ENCODE measurements around the gene GADD45A. TPM values are rescaled to one million over a fixed set of nuclear protein-coding genes. Genes with fewer than 3 reads are reported as not detected.

GADD45A gene
- polyA plus RNA-seq, 2 of the 4 experiments (the other 2 are of a cell fraction): 36.0 to 44.7 TPM

- Histone ChIP-seq H3K9me3 (no peaks in the 10 kb centered on the region), H3K4me2 (peak overlapping the region; percentile 98), H3K4me1 (peaks cover 27% of the 10 kb centered on the region), H3K4me3 (peak overlapping the region; percentile 80; the same call in 2 of the 3 replicates), H3K27ac (peak overlapping the region; percentile 25 to 62; a peak in 4 of 6 replicates)
- ChIA-PET CTCF (interaction anchor here (1.7 to 4.6 kb wide), 2 partner anchors 72 to 127 kb away, joined by 3 to 25 read pairs; no protein-coding TSS in a partner anchor), POLR2A (interaction anchor here (1.1 kb wide), 2 partner anchors 71 to 119 kb away, joined by 3 to 5 read pairs; no protein-coding TSS in a partner anchor)
- ATAC-seq (no peak), DNase-seq (ENCODE audit: low read depth in 1 of 2, low spot score in 1 of 2) (no peak), FAIRE-seq (no peak)
- WGBS (ENCODE audit: missing lambda C conversion rate): 94% methylated on average over 3 of the region's 3 CpGs
- TF ChIP-seq FOSL2 (IDR thresholded peaks at IDR 0.05) (no peak), FOSL2 (CRISPR knock-in tag; IDR thresholded peaks at IDR 0.05) (no peak), HEYL (CRISPR knock-in tag; IDR thresholded peaks at IDR 0.05) (no peak), MAFK (IDR thresholded peaks at IDR 0.05; ENCODE audit: partially characterized antibody) (no peak), TP53 (CRISPR knock-in tag; IDR thresholded peaks at IDR 0.05) (peak; percentile 44; the same call in 1 of the 2 replicates)
These were observed 3.7 kb downstream of the GADD45A start for GRCh38 chr1:67688526-67689219.

DNA sequence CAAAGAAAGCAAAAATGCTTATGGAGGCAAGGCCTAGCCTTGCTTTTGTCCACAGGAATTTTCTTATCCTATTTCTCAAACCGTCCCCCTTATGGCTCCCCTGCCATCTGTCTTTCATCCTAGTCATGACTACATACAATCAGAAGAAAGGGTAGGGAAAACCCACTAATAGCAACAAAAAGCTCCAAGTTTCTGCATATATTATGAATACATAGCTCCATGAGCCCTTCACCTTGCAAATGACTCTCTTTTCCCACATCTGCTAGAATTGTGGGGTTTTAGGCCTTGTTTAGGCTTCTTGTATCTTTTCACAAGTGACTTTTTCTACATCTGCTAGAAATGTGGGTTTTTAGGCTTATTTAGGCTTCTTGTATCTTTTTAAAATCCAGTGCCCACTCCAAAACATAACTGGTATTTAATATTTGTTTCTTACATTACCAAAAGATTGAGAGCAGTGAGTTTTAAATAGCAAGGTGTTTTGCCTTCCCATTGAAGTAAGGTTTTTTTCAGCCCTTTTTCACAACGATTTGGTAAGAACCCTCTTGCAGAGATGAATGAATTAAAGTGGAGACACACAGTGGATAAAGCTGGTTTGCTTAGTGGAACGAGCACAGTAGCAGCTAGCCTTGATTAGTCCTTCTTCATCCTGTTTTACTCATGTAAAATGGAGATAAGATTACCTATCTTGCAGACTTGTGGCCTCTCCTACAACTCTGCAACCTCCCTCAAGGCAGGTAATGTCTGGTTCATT is 4.4 kb downstream of the GADD45A start:
- WGBS (ENCODE audit: missing lambda C conversion rate): 66% methylated on average over 3 of the region's 3 CpGs
- no peak for FAIRE-seq
- no peak for DNase-seq (ENCODE audit: low read depth in 1 of 2, low spot score in 1 of 2)
- TF ChIP-seq, protein P1, sequence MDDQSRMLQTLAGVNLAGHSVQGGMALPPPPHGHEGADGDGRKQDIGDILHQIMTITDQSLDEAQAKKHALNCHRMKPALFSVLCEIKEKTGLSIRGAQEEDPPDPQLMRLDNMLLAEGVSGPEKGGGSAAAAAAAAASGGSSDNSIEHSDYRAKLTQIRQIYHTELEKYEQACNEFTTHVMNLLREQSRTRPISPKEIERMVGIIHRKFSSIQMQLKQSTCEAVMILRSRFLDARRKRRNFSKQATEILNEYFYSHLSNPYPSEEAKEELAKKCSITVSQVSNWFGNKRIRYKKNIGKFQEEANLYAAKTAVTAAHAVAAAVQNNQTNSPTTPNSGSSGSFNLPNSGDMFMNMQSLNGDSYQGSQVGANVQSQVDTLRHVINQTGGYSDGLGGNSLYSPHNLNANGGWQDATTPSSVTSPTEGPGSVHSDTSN (IDR thresholded peaks at IDR 0.05): no peak
- TF ChIP-seq KDM1A (IDR thresholded peaks at IDR 0.05; ENCODE audit: low read depth) (no peak), FOSB (CRISPR knock-in tag; IDR thresholded peaks at IDR 0.05) (no peak), RFX5 (IDR thresholded peaks at IDR 0.05) (no peak), RNF2 (IDR thresholded peaks at IDR 0.05; ENCODE audit: borderline replicate concordance, low read depth) (no peak), MAFK (IDR thresholded peaks at IDR 0.05; ENCODE audit: partially characterized antibody) (no peak), ZFP36 (IDR thresholded peaks at IDR 0.05; ENCODE audit: borderline replicate concordance, partially characterized antibody) (no peak), CHD2 (IDR thresholded peaks at IDR 0.05; ENCODE audit: low read length, partially characterized antibody) (no peak), JUN (IDR thresholded peaks at IDR 0.05) (no peak), ESRRA (IDR thresholded peaks at IDR 0.05; ENCODE audit: borderline replicate concordance, low read length) (no peak), PHF8 (IDR thresholded peaks at IDR 0.05; ENCODE audit: borderline replicate concordance, low read depth) (no peak), SMC3 (IDR thresholded peaks at IDR 0.05) (no peak)
- TF ChIP-seq, protein P2, sequence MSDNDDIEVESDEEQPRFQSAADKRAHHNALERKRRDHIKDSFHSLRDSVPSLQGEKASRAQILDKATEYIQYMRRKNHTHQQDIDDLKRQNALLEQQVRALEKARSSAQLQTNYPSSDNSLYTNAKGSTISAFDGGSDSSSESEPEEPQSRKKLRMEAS (IDR thresholded peaks at IDR 0.05): no peak
- TF ChIP-seq, protein P3, sequence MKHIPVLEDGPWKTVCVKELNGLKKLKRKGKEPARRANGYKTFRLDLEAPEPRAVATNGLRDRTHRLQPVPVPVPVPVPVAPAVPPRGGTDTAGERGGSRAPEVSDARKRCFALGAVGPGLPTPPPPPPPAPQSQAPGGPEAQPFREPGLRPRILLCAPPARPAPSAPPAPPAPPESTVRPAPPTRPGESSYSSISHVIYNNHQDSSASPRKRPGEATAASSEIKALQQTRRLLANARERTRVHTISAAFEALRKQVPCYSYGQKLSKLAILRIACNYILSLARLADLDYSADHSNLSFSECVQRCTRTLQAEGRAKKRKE (CRISPR knock-in tag; IDR thresholded peaks at IDR 0.05; ENCODE audit: low read depth): no peak
- TF ChIP-seq, protein P4, sequence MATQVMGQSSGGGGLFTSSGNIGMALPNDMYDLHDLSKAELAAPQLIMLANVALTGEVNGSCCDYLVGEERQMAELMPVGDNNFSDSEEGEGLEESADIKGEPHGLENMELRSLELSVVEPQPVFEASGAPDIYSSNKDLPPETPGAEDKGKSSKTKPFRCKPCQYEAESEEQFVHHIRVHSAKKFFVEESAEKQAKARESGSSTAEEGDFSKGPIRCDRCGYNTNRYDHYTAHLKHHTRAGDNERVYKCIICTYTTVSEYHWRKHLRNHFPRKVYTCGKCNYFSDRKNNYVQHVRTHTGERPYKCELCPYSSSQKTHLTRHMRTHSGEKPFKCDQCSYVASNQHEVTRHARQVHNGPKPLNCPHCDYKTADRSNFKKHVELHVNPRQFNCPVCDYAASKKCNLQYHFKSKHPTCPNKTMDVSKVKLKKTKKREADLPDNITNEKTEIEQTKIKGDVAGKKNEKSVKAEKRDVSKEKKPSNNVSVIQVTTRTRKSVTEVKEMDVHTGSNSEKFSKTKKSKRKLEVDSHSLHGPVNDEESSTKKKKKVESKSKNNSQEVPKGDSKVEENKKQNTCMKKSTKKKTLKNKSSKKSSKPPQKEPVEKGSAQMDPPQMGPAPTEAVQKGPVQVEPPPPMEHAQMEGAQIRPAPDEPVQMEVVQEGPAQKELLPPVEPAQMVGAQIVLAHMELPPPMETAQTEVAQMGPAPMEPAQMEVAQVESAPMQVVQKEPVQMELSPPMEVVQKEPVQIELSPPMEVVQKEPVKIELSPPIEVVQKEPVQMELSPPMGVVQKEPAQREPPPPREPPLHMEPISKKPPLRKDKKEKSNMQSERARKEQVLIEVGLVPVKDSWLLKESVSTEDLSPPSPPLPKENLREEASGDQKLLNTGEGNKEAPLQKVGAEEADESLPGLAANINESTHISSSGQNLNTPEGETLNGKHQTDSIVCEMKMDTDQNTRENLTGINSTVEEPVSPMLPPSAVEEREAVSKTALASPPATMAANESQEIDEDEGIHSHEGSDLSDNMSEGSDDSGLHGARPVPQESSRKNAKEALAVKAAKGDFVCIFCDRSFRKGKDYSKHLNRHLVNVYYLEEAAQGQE (IDR thresholded peaks at IDR 0.05): no peak
- TF ChIP-seq, protein P5, sequence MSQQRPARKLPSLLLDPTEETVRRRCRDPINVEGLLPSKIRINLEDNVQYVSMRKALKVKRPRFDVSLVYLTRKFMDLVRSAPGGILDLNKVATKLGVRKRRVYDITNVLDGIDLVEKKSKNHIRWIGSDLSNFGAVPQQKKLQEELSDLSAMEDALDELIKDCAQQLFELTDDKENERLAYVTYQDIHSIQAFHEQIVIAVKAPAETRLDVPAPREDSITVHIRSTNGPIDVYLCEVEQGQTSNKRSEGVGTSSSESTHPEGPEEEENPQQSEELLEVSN (IDR thresholded peaks at IDR 0.05; ENCODE audit: borderline replicate concordance, low read depth): no peak
- ChIA-PET CTCF (interaction anchor here (0.8 to 4.6 kb wide), 4 partner anchors 41 to 128 kb away, joined by 3 to 25 read pairs (median 3); no protein-coding TSS in a partner anchor), POLR2A (interaction anchor here (1.1 kb wide), 2 partner anchors 71 to 119 kb away, joined by 3 to 5 read pairs; no protein-coding TSS in a partner anchor)
- no peak for ATAC-seq
- no peaks in the 10 kb centered on the region for H3K9me3 ChIP-seq
- H3K27ac ChIP-seq: peak overlapping the region; percentile 25 to 62; a peak in 4 of 6 replicates
- H3K4me2 ChIP-seq: peak overlapping the region; percentile 98; the same call in 2 of the 3 replicates
- H3K4me1 ChIP-seq: peaks cover 19% of the 10 kb centered on the region
- H3K4me3 ChIP-seq: no peak overlapping the region

Data from A549 (cell line).